ENCODE results near the gene CYRIA. TPM values are rescaled to one million over a fixed set of nuclear protein-coding genes. Genes with fewer than 3 reads are reported as not detected.

Gene CYRIA
- total RNA-seq (2022) (0.35 and 1.2 TPM in 2 replicates), Bru-seq, nascent RNA (percentile 30 among the genes with signal in this experiment), BruChase-seq, experiment 1, labeled RNA remaining after a 6-hour chase (percentile 19 among the genes with signal in this experiment), BruChase-seq, experiment 2, labeled RNA remaining after a 2-hour chase (percentile 24 among the genes with signal in this experiment)
- long read RNA-seq = 0 reads

- POLR2A ChIA-PET = interaction anchor here (0.6 to 1.8 kb wide), 2 partner anchors 18 to 31 kb away, joined by 3 to 6 read pairs; no protein-coding TSS in a partner anchor
- TF ChIP-seq CTCF (IDR thresholded peaks at IDR 0.05; ENCODE audit: unreplicated experiment) = no peak
- Mint-ChIP-seq H3K36me3 (ENCODE audit: insufficient read depth, unreplicated experiment) (no peaks in the 10 kb centered on the region), H3K27ac (ENCODE audit: low read depth, unreplicated experiment) (no peak within 1 kb of the TSS), H3K27me3 (ENCODE audit: insufficient read depth, unreplicated experiment) (peaks cover 13% of the 10 kb centered on the region), H3K4me1 (ENCODE audit: insufficient read depth, unreplicated experiment) (no peaks in the 10 kb centered on the region), H3K4me3 (ENCODE audit: unreplicated experiment) (peak within 1 kb of the TSS; percentile 67), H3K9me3 (ENCODE audit: unreplicated experiment) (no peaks in the 10 kb centered on the region)
- intact Hi-C loops (cut with micrococcal nuclease) = no loop called here
- peak; percentile 49 for DNase-seq (ENCODE audit: unreplicated experiment)
- no TSS peak for BruUV-seq (replicated peaks)
- CTCF ChIA-PET = interaction anchor here (2.9 kb wide), 1 partner anchor 90 kb away, joined by 8 read pairs; no protein-coding TSS in a partner anchor
Observed at GRCh38 chr2:16665748-16666448, at the start of gene CYRIA. CYRIA (minus strand) TSS chr2:16665834; CDS start chr2:16588119, 77,715 bp downstream.

GRCh38 chr2:16713011-16713423 lies 47.4 kb upstream of the CYRIA start:
- intact Hi-C loops (cut with micrococcal nuclease) = no loop called here
- no peak overlapping the region for H3K27ac Mint-ChIP-seq (ENCODE audit: low read depth, unreplicated experiment)
- H3K36me3 Mint-ChIP-seq (ENCODE audit: insufficient read depth, unreplicated experiment) = peaks cover under 1% of the 10 kb centered on the region
- peaks cover 15% of the 10 kb centered on the region for H3K27me3 Mint-ChIP-seq (ENCODE audit: insufficient read depth, unreplicated experiment)
- POLR2A ChIA-PET = interaction anchor here (0.6 to 1.9 kb wide), 3 partner anchors 12 to 25 kb away, joined by 3 to 6 read pairs (median 3); no protein-coding TSS in a partner anchor
- H3K9me3 Mint-ChIP-seq (ENCODE audit: unreplicated experiment) = no peaks in the 10 kb centered on the region
- no peak for TF ChIP-seq CTCF (IDR thresholded peaks at IDR 0.05; ENCODE audit: unreplicated experiment)
- no TSS peak for BruUV-seq (replicated peaks)
- DNase-seq (ENCODE audit: unreplicated experiment) = no peak
- CTCF ChIA-PET = no interaction called here
- H3K4me3 Mint-ChIP-seq (ENCODE audit: unreplicated experiment) = no peak overlapping the region
- no peaks in the 10 kb centered on the region for H3K4me1 Mint-ChIP-seq (ENCODE audit: insufficient read depth, unreplicated experiment)

- CTCF ChIA-PET = no interaction called here
- intact Hi-C loops (cut with micrococcal nuclease) = no loop called here
- Mint-ChIP-seq H3K9me3 (ENCODE audit: unreplicated experiment) (no peaks in the 10 kb centered on the region), H3K27me3 (ENCODE audit: insufficient read depth, unreplicated experiment) (peaks cover 15% of the 10 kb centered on the region), H3K4me1 (ENCODE audit: insufficient read depth, unreplicated experiment) (no peaks in the 10 kb centered on the region), H3K27ac (ENCODE audit: low read depth, unreplicated experiment) (no peak overlapping the region), H3K36me3 (ENCODE audit: insufficient read depth, unreplicated experiment) (no peaks in the 10 kb centered on the region), H3K4me3 (ENCODE audit: unreplicated experiment) (no peak overlapping the region)
- POLR2A ChIA-PET = no interaction called here
- no peak for TF ChIP-seq CTCF (IDR thresholded peaks at IDR 0.05; ENCODE audit: unreplicated experiment)
- BruUV-seq (replicated peaks) = no TSS peak
- DNase-seq (ENCODE audit: unreplicated experiment) = no peak
Observed at GRCh38 chr2:16709769-16710168, 44.1 kb upstream of the CYRIA start.

- Mint-ChIP-seq H3K4me3 (ENCODE audit: unreplicated experiment) (no peak overlapping the region), H3K9me3 (ENCODE audit: unreplicated experiment) (no peaks in the 10 kb centered on the region), H3K27ac (ENCODE audit: low read depth, unreplicated experiment) (no peak overlapping the region), H3K4me1 (ENCODE audit: insufficient read depth, unreplicated experiment) (no peaks in the 10 kb centered on the region), H3K36me3 (ENCODE audit: insufficient read depth, unreplicated experiment) (no peaks in the 10 kb centered on the region), H3K27me3 (ENCODE audit: insufficient read depth, unreplicated experiment) (peaks cover 15% of the 10 kb centered on the region)
- intact Hi-C loops (cut with micrococcal nuclease) = no loop called here
- TF ChIP-seq CTCF (IDR thresholded peaks at IDR 0.05; ENCODE audit: unreplicated experiment) = no peak
- BruUV-seq (replicated peaks) = no TSS peak
- CTCF ChIA-PET = no interaction called here
- POLR2A ChIA-PET = interaction anchor here (0.6 kb wide), 1 partner anchor 99 kb away, joined by 3 read pairs; no protein-coding TSS in a partner anchor
- no peak for DNase-seq (ENCODE audit: unreplicated experiment)
Observed at GRCh38 chr2:16708173-16708572, 42.5 kb upstream of the CYRIA start.
